Muscle layer of colon (tissue), 2 donors: Measurements from ENCODE around the gene ALG12.

ENCODE experiments used
- H3K27ac ChIP-seq: one replicate; pipeline ENCODE4 v1.7.0; 2013; ENCODE audit warnings: low read depth, mild to moderate bottlenecking, low read length, moderate library complexity
- H3K27me3 ChIP-seq, 2 donors: one replicate each; pipeline ENCODE4 v1.7.0; 2013; ENCODE audit warnings: low read length in 2 of 2, mild to moderate bottlenecking in 2 of 2; ENCODE audit not compliant: insufficient read depth in 2 of 2, control insufficient read depth in 1 of 2
- H3K36me3 ChIP-seq: one replicate; pipeline ENCODE4 v1.7.0; 2013; ENCODE audit warnings: mild to moderate bottlenecking, low read length; ENCODE audit not compliant: insufficient read depth
- H3K4me1 ChIP-seq: one replicate; pipeline ENCODE4 v1.7.0; 2013; ENCODE audit warnings: mild to moderate bottlenecking, low read length; ENCODE audit not compliant: insufficient read depth
- H3K4me3 ChIP-seq, 2 donors: one replicate each; pipeline ENCODE4 v1.7.0; 2013; ENCODE audit warnings: low read length in 2 of 2, low read depth in 1 of 2, mild to moderate bottlenecking in 1 of 2, moderate library complexity in 1 of 2
- H3K9ac ChIP-seq: one replicate; pipeline ENCODE4 v1.7.0; 2013; ENCODE audit warnings: low read length
- H3K9me3 ChIP-seq: one replicate; pipeline ENCODE4 v1.7.0; 2013; ENCODE audit warnings: mild to moderate bottlenecking, low read length
- donor health status: abdominal sarcoma.
- donor health status: Adenocarcinoma of cecum.

Gene ALG12

DNA sequence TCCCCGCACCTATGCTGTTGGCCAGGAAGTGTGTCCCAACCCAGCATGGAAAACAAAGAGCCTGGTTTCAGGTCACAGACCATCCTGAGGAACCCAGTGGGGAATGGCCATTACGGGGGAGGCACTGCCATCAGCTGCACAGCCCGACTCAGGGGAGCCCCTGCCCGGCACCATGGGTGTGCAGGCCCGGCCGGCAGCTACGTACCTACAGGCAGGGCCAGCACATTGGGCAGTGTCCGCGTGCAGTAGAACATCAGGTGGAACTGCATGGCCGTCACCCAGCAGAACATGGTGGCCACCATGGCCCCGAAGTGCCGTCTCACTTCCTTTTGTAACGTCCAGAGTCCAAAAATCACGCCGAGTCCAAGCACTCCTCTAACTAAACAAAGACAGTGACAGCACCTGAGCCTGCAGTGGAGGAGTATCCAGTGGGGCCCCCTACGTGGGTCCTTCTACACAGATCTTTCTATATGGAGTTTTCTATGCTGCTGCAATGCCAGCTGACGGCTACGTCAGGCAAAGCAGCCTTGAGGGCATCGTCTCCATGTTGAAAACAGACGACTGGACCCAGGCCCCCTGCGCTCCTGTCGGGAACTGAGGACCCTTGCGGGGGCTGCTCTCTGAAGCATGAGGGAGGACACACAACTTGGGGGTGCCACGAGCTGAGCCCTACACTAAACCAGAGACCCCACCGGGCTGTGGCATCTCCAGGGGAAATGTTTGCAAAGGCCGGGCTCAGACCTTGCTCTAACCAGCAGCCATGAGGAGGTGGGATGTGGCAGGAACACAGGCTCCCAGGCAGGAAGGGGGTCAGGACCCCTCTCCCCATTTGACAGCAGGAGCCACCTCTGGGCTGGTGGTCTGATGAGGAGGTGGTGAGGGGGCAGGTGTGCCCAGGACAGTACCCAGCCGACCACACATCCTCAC, 7.7 kb downstream of the ALG12 start:
- Histone ChIP-seq H3K9me3 (no peaks in the 10 kb centered on the region), H3K4me3 (no peak overlapping the region), H3K36me3 (peaks cover 48% of the 10 kb centered on the region), H3K9ac (no peak overlapping the region), H3K27ac (no peak overlapping the region), H3K27me3 (no peaks in the 10 kb centered on the region), H3K4me1 (no peaks in the 10 kb centered on the region)

DNA sequence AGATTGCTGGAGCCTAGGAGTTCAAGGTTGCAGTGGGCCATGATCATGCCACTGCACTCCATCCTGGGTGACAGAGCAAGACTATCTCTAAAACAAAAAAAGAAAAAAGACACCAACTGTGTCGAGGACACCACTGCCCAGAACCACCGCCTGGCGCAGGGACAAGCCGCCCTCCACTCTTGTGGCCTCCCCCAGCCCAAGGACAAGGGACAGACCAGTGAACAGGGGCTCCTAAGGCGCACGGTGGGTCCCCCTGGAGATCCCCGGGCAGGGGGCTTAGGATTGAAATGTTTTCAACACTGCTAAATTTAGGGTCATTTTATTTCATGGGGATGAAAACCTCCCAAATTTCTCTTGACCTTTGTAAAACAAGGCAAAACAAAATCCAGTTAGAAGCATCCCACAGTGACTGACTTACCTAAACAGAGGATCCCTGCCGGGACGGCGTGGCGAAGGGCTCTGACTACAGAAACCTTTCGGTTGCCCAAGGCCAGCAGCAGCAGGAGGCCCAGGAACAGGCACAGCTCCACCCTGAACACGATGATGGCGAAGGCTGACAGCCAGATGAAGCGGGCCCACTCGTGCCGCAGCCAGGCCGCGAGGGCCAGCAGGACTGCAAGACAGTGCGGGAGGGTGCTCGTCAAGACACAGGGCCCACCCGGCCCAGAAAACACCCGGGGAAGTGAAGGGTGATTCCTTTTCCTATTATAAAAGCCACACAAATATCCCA, 8.6 kb downstream of the ALG12 start:
- Histone ChIP-seq H3K36me3 (peaks cover 48% of the 10 kb centered on the region), H3K4me3 (no peak overlapping the region), H3K9me3 (no peaks in the 10 kb centered on the region)

DNA sequence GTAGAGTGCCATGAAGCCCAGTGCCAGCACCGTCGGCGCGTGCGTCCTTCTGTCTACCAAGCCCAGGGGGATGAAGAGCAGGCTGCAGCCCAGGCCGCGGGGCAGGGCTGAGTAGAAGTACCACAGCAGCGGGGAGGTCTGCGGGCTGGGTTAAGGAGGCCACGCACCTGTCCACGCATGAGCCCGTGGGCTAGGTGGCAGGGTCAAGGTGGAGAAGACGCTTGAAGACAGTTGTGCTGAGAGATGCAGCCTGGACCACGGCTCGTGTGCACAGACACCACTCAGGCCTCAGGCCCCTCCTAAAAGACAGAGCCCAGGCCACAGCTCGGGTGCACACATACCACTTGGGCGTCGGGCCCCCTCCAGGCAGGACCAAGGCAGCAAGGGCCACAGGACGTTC, 10.4 kb downstream of the ALG12 start:
- Histone ChIP-seq H3K9ac (no peak overlapping the region), H3K27me3 (no peaks in the 10 kb centered on the region), H3K9me3 (no peaks in the 10 kb centered on the region), H3K27ac (no peak overlapping the region), H3K4me1 (no peaks in the 10 kb centered on the region), H3K4me3 (no peak overlapping the region), H3K36me3 (peaks cover 54% of the 10 kb centered on the region)

More for the DNA sequence above, 8.6 kb downstream of the ALG12 start:
- Histone ChIP-seq H3K4me1 (no peaks in the 10 kb centered on the region), H3K27ac (no peak overlapping the region), H3K27me3 (no peaks in the 10 kb centered on the region), H3K9ac (no peak overlapping the region)

DNA sequence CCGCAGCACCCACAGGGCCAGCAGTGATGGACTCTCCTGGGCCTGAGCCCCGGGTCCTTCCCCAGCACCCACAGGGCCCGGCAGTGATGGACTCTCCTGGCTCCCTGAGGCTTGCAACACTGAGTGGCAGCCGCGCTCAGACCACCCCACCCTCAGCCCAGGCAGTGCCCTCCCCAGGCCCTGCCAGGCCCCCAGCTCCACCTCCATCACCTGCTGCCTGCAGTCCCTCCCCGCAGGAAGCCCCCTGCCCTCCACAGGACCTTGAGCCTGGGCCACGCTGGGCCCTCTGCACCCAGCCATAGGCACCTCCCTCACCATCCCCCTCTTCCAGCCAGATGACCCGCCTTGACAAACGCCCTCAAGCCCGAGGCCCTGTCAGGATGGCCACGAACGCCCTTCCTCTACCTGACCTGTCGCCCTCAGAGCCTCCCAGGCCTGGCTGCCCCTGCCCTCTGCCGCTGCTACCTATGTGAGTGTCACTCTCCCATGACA, 11.4 kb downstream of the ALG12 start:
- Histone ChIP-seq H3K27ac (no peak overlapping the region), H3K36me3 (peaks cover 53% of the 10 kb centered on the region)

DNA sequence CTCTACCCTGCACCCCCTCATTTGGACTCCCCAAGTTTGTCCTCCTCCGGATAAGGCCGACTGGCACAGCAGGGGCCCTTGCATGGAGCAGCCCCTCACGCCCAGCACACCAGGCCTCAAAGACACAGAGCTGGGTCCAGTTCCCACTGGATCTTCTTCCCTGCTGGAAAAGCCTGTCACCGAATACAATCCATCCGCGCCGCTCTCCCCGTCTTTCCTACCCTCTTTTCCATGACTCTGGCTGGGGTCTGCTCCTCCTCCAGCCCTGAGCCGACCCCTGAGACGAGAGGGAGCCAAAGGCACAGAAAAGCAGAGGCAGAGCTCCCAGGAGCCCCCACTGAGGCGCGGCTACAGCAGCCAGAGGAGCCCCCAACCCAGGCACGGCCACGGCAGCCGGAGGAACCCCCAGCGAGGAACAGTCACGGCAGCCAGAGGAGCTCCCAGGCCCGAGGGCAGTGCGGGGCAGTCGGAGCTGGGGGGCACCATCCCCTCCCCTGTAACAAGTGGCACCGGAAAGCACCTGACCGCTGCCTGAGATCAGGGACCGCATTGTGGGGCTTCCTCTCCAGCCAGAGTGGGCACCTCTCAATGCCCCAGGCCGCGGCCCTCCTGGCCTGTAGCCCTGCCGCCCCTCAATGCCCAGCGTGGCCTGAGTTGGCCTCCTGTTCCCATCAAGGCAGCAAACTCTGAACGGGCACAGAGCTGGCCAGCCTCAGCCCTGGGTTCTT, 12.0 kb downstream of the ALG12 start:
- Histone ChIP-seq H3K4me1 (no peaks in the 10 kb centered on the region), H3K36me3 (peaks cover 60% of the 10 kb centered on the region)

More for the DNA sequence above, 11.4 kb downstream of the ALG12 start:
- H3K4me3 ChIP-seq, result no peak overlapping the region
- H3K9me3 ChIP-seq, result no peaks in the 10 kb centered on the region
- H3K27me3 ChIP-seq, result no peaks in the 10 kb centered on the region
- no peak overlapping the region for H3K9ac ChIP-seq
- H3K4me1 ChIP-seq, result no peaks in the 10 kb centered on the region

DNA sequence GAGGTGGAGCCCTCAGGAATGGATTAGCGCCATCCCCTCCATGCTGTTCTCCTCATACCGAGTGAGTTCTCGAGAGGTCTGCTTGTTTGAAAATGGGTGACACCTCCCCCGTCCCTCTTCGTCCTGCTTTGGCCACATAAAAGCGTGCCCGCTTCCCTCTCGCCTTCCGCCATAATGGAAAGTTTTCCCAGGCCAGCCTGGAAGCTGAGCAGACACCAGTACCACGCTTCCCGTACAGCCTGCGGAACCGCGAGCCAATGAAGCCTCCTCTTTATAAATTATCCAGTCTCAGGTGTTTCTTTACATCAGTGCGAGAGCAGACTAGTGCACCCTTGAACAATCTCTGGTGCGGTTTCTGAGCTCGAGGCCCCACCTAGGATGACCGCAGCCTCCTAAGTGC, 12.8 kb downstream of the ALG12 start:
- no peaks in the 10 kb centered on the region for H3K27me3 ChIP-seq
- no peak overlapping the region for H3K27ac ChIP-seq
- no peak overlapping the region for H3K9ac ChIP-seq
- peaks cover 64% of the 10 kb centered on the region for H3K36me3 ChIP-seq
- no peaks in the 10 kb centered on the region for H3K4me1 ChIP-seq
- H3K9me3 ChIP-seq, result no peaks in the 10 kb centered on the region
- H3K4me3 ChIP-seq, result no peak overlapping the region

More for the DNA sequence above, 12.0 kb downstream of the ALG12 start:
- H3K27me3 ChIP-seq, result no peaks in the 10 kb centered on the region
- H3K4me3 ChIP-seq, result no peak overlapping the region
- H3K27ac ChIP-seq, result no peak overlapping the region
- no peaks in the 10 kb centered on the region for H3K9me3 ChIP-seq
- H3K9ac ChIP-seq, result no peak overlapping the region

DNA sequence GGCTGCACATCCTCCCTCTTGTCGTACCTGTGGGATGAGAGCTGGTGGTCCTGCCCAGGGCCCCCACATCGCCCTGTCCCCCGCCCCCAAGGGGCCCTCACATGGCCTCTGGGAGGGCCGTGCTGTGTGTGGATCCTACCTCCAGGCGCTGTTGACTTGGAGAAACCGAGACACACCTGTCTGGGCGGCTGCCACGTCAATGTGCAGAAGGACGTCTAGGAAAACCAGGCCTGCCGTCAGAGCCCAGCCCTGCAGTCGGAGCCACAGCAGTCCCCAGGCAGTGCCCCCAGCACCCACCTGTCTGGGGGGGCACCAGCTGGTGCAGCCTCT, 14.2 kb downstream of the ALG12 start:
- H3K4me3 ChIP-seq, result no peak overlapping the region
- no peaks in the 10 kb centered on the region for H3K27me3 ChIP-seq
- no peak overlapping the region for H3K9ac ChIP-seq
- H3K9me3 ChIP-seq, result no peaks in the 10 kb centered on the region
- no peaks in the 10 kb centered on the region for H3K4me1 ChIP-seq
- H3K27ac ChIP-seq, result no peak overlapping the region
- H3K36me3 ChIP-seq, result peaks cover 51% of the 10 kb centered on the region

DNA sequence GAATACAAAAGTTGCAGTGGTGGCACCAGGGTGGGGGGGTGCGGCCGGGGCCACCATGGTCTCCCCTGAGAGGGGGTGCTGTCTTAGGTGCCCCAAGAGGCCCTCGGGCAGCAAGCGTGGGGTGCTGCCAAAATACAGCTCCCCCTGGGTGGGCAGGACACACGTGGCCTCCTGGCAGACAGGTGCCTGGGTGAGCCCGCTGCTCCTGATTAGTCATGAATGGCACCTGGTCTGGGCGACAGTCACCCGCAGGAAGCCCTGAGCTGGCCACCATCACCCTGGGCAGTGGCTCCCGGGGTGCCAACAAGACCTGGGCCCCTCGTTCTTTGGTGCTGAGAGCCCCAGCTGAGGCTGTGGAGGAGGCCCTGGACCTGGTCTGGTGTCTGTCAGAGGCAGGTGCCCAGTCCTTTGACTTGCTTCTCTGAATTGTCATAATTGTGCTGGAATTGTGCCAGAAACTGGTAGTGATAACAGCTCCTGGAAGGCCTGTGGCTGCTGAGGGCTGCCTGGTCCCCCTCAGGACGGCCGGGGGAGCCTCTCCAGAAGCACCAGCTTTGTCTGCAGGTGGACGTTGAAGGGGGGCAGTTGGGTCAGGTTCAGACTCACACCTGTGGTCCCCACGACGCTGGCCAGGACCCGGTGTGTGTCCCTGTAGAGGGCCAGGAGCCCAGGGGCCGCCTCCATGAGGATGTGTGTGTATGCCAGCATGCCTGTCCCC, 14.8 kb downstream of the ALG12 start:
- Histone ChIP-seq H3K27me3 (no peaks in the 10 kb centered on the region), H3K9me3 (no peaks in the 10 kb centered on the region), H3K36me3 (peaks cover 51% of the 10 kb centered on the region), H3K27ac (no peak overlapping the region), H3K4me3 (no peak overlapping the region), H3K4me1 (no peaks in the 10 kb centered on the region), H3K9ac (no peak overlapping the region)

DNA sequence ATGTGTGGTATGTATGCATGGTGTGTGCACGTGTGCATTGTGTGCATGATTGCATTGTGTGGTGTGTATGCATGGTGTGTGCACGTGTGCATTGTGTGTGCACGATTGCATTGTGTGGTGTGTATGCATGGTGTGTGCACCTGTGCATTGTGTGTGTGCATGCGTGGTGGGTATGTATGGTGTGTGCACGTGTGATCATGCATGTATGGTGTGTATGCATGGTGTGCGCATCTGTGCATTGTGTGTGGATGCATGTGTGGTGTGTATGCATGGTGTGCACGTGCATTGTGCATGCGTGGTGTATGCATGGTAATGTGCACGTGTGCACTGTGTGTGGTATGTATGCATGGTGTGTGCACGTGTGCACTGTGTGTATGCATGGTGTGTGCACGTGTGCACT, 16.8 kb downstream of the ALG12 start:
- Histone ChIP-seq H3K27me3 (no peaks in the 10 kb centered on the region), H3K4me1 (no peaks in the 10 kb centered on the region), H3K4me3 (no peak overlapping the region), H3K27ac (no peak overlapping the region), H3K9ac (no peak overlapping the region), H3K36me3 (peaks cover 34% of the 10 kb centered on the region), H3K9me3 (no peaks in the 10 kb centered on the region)

DNA sequence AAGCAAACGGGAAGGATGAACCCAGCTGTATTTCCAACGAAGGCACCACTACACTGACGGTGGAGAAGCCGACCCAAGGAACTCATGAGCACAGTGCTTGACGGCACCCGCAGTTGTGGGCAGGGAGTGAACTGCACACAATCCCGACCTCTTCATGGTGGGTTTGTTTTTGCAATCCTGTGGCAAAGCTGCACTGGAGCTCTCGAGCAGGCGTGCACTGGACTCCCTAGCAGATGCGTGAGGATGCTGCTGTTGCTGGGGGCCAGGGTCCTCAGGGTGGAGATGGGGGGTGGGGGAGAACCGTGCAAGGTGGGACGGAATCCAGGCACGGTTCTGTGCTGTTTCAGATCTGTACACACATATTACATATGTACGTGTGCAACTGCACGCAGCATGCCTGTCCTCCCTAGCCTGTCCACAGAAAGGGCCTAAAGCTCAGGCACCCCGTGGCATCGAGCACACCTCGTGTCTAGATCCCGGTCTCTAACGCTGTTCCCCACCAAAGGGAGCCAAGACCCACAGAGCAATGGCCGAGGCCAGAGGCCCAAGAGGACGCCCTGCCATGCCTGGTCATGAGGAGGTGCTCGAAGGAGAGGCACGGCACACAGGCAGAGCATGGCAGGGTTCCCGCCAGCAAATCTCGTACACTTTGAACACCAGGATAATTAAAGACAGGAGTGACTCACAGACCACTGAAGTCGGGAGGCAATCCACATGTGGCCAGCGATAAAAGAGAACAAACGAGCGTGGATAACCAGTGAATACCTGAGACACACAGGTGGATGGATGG, 17.6 kb downstream of the ALG12 start:
- Histone ChIP-seq H3K4me3 (no peak overlapping the region), H3K36me3 (peaks cover 33% of the 10 kb centered on the region), H3K27ac (no peak overlapping the region), H3K9me3 (no peaks in the 10 kb centered on the region), H3K9ac (no peak overlapping the region), H3K27me3 (no peaks in the 10 kb centered on the region), H3K4me1 (no peaks in the 10 kb centered on the region)
